ENCODE measurements around the gene NUMB.

NUMB gene

DNA sequence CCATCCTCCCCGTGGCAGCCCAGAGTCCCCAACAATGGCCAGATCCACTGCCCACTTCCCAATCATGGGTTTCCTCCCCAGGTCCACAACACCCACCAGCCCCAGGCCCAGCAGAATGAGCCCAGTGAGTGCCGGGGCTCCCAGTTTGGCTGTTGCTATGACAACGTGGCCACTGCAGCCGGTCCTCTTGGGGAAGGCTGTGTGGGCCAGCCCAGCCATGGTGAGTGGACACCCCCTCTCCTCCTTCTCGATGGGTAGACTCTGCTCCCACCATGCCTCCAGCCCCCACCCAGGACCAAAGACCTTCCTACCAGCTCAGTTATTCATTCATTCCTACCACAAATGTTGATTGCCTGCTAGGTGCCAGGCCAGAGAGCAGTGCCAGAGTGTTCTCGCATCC is 197.3 kb downstream of the NUMB start:
- no peak for DNase-seq (ENCODE audit: low read depth)

DNA sequence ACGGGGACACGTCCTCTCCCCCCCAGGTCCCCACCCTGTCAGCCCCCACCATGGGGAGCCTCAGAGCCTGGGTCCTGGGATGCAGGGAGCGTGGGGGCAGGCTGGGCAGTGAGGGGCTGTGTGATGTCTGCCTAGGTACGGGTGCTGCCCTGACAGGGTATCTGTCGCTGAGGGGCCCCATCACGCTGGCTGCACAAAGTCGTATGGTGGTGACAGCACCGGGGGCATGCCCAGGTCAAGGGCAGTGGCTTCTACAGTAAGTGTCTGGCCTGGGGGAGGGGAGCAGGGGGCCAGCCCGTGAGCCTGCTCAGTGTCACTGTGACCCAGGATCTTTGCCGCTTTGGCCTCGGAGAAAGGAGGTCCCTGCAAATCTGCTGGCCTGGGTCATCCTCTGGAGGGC is 197.8 kb downstream of the NUMB start:
- no peak for DNase-seq (ENCODE audit: low read depth)

DNA sequence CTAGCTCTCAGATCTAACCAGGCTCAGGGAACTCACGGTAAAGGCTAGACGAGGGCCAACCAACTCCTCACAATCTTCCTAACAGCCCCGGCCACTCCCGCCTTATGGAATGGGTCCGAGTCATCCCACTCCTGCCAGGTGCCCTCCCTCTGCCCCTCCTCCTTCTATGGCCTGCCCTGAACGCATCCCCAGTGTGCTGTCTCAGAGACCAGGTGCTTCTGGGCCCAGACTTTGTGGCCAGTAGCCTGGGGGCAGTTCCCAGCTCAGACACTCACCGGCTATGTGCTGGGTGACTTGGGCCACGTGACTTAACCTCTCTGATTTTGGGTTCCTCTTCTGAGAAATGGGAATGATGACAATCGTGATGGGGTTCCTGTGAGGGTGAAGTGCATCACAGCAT is 198.5 kb downstream of the NUMB start:
- DNase-seq (ENCODE audit: low read depth): no peak

DNA sequence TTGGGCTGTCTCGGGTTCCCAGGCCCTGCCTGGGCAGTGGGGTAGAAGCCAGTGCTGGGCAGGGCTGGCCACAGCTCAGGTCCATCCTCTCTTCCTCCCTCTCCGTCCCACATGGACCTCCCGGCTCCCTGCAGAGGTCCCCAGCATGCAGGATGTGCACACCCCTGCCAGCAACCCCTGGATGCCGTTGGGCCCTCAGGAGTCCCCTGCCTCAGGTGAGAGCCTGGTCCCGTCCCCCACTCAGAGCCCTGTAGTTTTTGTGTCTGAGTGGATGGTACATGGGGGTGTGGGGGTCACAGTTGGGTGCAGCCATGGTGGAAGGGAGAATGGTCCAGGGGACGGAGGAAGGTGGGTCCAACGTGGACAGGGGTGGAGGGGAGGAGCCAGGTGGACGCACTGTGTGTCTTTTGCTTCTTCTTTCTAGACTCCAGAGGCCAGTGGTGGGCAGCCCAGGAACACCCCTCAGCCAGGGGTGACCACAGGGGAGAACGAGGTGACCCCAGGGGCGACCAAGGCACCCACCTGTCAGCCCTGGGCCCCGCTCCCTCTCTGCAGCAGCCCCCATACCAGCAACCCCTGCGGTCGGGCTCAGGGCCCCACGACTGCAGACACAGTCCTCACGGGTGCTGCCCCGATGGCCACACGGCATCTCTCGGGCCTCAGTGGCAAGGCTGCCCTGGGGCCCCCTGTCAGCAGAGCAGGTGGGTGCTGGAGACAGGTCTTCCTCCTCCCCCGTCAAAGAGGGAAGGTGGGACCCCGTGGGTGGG is 199.3 kb downstream of the NUMB start:
- DNase-seq (ENCODE audit: low read depth): no peak

DNA sequence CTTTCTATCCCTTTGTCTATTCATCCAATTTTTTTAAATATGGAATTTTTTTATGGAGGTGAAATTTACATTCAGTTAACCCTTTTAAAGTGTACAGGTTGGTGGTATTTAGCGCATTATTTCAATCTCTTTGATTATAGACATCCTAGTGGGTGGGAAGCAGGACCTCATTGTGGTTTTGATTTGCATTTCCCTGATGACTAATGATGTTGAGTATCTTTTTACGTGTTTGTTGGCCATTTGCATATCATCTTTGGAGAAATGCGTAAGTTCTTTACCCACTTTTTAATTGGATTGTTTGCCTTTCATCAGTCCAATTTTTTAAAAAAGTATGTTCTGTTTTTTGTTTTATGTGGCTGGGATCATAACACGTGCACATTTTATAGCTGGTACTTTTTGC is 200.3 kb downstream of the NUMB start:
- no peak for DNase-seq (ENCODE audit: low read depth)

DNA sequence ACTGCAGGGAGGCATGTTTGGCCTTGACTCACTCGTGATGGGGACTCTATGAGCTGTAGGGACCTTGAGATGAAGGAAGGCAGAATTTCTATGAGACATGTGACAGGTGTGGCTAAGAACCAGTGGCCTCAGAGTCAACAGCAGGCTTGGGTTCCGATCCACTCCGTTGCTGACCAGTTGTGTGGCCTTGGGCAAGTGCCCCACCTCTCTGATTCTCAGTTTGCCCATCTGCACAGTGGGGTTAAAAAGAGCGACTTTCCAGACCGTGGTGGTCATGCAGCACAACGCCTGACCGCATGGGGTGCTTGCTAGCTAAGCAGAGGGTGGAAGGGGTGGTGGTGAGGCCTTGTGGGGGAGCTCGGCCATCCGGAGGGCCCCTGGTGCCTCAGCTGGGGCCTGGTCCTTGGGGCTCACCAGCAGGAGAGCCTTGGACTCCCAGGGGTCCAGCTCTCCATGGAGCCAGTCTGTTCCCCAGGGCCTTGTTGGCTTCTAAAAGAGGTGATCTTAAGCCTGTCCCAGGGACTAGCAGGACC is 202.6 kb downstream of the NUMB start:
- DNase-seq (ENCODE audit: low read depth): no peak

DNA sequence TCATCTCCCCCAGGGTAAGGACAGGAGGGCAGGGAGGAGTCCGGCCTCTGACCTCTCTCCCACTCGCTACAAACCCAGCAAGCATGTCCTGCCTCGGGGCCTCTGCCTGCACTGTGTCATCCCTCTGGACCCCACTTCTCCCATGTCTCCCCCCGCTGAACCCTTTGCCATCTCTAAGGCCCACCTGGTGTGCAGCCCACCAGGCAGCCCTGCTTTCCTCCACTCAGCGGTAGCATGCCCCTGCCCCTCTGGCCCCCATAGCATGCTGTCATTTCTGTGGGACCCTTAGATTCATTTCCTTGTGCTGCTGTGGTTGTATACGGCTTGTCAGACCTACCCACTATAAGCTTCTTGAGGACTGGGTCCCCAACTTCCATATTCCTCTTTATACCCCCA is 203.3 kb downstream of the NUMB start:
- no peak for DNase-seq (ENCODE audit: low read depth)

DNA sequence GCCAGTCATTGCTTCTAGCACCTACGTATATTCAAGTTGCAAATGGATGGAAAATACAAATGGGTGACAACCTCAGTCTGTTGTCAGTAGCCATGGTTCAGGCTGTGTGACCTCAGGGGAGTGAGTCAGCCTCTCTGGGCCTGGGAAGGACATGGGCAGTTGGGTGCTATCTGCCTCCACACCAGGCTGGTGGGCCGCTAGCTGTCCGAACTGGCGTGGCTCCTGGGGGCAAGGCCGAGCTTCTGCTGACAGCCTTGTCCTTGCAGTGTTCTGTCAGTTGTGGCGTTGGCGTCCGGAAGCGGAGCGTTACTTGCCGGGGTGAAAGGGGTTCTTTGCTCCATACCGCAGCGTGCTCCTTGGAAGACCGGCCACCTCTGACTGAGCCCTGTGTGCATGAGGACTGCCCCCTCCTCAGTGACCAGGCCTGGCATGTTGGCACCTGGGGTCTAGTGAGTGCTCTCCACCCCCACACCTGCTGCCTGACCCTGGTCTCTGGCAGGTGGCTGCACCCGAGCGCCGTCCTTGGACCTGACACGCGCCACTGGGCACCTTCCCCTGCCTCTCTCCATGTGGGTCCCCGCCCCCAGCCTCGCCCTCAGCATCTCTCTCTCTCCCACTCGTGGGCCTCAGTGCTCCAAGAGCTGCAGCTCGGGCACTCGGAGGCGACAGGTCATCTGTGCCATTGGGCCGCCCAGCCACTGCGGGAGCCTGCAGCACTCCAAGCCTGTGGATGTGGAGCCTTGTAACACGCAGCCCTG is 203.9 kb downstream of the NUMB start:
- no peak for DNase-seq (ENCODE audit: low read depth)

DNA sequence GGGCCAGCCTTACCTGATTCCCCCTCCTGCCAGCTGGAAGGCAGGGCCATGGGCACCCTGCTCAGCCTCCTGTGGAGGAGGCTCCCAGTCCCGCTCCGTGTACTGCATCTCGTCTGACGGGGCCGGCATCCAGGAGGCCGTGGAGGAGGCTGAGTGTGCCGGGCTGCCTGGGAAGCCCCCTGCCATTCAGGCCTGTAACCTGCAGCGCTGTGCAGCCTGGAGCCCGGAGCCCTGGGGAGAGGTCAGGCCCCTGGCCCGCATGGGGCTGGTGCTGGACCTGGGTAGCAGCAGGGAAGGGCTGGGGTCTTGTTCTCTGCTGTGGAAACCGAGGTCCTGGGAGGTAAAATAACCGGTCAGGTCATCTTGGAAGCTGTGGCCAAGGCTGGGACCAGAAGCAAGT is 204.6 kb downstream of the NUMB start:
- DNase-seq (ENCODE audit: low read depth): no peak

DNA sequence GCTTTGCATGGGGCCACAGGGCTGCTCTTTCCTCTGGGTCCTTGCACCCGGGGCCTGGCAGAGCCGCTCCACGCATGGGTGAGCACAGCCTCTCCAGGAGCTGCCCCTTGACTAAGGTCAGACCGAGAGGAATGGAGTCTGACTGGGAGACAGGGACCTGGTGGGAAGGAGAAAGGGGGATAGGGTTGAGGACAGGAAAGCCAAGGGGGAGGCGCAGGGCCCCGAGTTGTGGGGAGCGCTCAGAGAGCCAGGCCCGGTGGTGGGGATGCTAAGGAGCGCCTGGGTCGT is 205.1 kb downstream of the NUMB start:
- DNase-seq (ENCODE audit: low read depth): no peak

DNA sequence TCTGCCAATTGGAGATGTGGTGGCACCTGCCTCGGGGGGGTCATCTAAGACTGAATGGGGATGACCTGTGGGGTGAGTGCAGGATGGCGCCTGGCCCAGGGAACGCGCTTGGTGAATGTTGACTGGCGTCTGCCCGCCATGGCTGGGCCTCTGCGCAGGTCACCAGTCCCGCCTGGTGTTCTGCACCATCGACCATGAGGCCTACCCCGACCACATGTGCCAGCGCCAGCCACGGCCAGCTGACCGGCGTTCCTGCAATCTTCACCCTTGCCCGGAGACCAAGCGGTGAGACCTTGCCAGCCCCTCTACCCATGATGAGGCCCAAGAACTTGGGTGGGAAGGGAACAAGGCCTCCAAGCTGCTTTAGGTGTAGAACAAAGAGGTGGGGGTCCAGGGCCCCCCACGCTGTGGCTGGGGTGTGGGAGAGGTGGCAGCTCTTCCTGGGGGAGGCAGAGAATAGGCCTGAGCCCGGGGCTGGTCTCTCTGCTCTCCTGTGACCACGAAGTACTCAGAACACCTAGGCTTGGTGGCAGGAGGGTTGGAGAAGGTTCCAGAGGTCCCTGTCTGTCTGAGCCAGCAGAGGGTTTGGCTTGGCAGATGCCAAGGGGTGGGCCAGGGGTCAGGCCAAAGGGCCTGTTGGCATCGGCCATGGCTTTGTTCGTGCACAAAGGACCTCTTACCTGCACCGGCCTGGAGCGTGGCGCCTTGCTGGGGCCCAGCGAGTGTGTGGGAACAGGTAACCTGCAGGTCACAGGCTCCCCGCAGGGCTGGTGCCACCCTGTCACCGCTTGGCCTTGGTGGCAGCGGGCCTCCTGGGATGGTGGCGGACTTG is 205.6 kb downstream of the NUMB start:
- DNase-seq (ENCODE audit: low read depth): no peak

DNA sequence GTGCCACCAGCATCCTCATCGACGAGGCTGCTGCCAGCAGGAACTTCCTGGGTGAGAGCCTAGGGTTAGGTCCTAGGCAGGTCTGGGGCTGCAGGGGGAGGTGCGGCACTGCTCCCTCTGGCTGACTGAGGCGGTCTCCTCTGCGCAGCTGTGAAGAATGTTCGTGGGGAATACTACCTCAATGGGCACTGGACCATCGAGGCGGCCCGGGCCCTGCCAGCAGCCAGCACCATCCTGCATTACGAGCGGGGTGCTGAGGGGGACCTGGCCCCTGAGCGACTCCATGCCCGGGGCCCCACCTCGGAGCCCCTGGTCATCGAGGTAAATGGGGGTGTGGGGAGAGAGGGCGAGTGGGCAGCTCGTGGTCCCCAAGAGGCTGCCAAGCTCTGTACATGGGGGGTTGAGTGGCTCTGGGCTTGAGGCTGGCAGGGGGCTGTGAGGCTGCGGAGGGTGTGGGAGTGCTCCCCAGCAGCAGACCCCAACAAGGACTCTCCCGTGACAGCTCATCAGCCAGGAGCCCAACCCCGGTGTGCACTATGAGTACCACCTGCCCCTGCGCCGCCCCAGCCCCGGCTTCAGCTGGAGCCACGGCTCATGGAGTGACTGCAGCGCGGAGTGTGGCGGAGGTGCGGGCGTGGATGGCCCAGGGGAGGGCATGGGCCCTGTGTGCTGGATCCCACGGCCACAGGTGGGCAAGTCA is 206.7 kb downstream of the NUMB start:
- DNase-seq (ENCODE audit: low read depth): no peak

DNA sequence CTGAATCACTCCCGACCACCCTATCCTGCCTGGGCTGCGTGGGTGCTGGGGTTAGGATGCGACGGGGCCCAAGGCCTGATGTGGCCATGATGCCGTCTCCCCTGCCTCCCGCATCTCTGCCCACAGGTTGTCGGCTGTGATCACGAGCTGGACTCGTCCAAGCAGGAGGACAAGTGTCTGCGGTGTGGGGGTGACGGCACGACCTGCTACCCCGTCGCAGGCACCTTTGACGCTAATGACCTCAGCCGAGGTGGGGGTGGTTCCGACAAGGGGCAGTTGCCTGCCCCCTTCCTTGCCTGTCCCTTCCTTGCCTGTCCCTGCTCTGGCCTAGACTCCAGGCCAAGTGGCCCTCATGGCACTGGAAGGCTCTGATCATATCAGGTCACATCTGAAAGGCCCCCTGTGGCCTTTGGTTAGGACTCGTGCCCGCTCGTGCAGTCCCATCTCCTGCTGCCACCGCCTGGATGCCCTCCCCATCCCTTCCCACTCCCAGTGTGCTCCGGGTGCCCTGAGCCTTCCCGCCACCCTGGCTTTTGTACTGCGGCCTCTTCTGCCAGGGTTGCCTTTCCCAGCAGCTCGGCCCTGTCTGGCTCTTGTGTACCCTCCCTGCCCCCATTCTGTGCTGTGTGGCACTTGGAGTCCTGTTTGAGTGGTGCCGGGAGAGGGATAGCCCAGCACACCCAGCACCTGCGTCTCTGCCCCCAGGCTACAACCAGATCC is 207.4 kb downstream of the NUMB start:
- DNase-seq (ENCODE audit: low read depth): no peak

DNA sequence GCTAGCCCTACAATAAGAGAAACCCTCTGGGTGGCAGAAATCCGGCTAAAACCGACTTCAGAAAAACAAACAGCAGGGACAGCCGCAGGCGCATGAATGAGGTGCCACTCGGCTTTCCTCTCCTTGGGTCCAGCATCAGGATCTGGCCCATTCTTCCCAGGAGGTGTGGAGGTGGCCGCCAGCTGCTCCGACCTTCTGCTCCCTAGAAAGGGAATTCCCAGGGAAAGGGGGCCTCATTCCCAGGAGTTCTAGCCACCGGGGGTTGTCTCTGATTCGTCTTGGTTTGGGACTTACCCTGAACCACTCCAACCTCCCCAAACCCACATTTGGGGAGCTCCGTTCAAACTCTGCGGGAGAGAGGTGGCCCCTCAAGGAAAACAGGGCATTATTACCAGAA is 208.0 kb downstream of the NUMB start:
- DNase-seq (ENCODE audit: low read depth): no peak

DNA sequence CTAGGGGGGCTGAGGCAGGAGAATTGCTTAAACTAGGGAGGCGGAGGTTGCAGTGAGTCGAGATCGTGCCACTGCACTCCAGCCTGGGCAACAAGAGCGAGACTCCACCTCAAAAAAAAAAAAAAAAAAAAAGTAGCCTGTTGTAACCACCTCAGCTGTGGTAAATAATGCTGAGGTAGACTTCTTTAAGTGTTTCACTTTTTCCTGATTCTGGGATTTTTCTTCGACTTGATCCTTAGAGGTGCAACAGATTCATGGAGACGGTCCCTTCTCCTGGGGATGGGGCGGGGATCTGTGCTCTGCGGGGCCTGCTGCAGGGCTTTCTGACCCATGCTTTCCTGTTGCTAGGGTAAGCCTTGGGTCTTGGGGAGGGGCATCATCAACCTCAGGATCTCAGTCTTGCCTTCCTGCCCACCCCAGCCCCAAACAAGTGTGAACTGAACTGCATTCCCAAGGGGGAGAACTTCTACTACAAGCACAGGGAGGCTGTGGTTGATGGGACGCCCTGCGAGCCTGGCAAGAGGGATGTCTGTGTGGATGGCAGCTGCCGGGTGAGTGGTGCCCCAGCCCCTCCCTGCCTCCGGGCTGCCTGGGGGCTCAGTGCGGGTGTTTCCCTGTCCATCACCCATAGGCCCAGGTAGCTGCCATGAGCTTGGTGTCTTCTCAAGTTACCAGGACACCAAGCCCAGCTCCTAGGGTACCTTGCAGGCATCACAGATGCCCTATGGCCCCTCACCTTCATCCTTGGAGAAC is 208.6 kb downstream of the NUMB start:
- DNase-seq (ENCODE audit: low read depth): no peak

DNA sequence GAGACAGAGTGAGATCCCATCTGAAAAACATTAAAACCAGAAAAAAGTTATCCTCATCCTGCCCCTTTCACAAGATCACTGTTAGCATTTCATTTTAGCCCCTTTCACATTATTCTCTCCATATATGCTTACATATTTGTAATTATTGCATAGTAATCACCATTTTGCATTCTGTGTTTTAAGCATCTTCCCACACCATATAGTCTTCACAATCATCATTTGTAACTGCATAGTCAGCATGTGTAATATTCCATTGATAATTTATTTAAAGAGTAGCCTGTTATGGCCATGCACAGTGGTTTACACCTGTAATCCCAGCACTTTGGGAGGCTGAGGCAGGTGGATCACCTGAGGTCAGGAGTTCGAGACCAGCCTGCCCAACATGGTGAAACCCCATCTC is 209.2 kb downstream of the NUMB start:
- no peak for DNase-seq (ENCODE audit: low read depth)

DNA sequence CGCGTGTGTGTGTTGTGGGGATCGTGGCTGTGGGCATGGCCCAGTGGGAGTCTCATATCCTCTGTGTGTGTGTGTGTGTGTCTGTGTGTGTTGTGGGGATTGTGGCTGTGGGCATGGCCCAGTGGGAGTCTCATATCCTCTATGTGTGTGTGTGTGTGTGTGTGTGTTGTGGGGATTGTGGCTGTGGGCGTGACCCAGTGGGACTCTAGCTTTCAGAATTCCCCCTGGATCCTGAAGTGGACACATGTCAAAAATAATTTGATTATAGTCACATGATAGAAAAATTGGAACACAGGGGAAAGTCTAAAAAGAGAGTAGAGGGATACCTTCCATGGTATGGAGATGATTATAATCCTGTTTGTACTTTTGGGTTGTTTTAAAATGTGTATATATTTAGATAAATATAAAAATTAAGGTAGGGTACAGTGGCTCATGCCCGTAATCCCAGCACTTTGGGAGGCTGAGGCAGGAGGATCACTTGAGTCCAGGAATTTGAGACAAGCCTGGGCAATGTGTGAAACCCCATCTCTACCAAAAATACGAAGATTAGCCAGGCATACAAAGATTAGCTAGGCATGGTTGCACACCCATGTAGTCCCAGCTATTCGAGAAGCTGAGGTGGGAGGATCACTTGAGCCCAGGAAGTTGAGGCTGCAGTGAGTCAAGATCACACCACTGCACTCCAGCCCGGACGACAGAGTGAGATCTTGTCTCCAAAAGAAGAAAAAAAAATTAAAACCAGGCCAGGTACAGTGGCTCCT is 210.1 kb downstream of the NUMB start:
- no peak for DNase-seq (ENCODE audit: low read depth)

DNA sequence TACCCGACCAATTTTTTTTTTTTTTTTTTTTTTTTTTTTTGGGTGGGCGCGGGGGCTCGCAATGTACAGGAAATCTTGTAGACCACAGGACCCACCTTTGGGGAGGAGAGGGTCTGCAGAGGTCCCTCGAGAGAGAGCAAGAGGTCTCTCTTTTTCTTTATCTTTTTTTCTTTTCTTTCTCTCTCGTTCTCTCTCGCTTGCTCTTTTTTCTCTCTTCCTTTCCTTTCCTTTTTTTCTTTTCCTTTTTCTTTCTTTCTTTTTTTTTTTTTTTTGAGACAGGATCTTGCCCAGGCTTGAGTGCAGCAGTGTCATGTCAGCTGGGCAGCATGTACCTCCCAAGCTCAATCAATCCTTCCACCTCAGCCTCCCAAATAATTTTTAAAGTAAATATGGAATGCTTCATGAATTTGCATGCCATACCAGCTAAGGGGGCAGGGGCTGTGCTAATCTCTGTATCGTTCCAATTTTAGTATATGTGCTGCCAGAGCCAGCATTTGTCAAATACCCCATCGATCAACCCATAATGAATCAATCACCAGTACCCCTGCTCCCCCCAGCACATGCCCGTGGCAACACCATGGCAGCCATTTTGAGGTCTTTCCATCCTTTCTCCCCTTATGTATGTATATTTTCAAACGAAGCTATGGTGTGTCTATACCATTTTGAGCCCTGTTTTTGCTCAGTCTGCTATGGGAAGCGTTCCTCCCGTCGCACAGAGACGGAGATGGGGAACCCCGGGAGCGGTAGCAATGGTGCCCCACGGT is 211.8 kb downstream of the NUMB start:
- no peak for DNase-seq (ENCODE audit: low read depth)
